ENCODE results near the gene RABAC1. TPM values are rescaled to one million over a fixed set of nuclear protein-coding genes. Genes with fewer than 3 reads are reported as not detected.
"Not testable (repeated sequence)": the region's sequence is repeated elsewhere in the genome, so short reads cannot be mapped to it uniquely, and the experiment has no call there.

Gene RABAC1
- total RNA-seq, 1 experiment from 2014 or later, result 66.3 TPM

DNA sequence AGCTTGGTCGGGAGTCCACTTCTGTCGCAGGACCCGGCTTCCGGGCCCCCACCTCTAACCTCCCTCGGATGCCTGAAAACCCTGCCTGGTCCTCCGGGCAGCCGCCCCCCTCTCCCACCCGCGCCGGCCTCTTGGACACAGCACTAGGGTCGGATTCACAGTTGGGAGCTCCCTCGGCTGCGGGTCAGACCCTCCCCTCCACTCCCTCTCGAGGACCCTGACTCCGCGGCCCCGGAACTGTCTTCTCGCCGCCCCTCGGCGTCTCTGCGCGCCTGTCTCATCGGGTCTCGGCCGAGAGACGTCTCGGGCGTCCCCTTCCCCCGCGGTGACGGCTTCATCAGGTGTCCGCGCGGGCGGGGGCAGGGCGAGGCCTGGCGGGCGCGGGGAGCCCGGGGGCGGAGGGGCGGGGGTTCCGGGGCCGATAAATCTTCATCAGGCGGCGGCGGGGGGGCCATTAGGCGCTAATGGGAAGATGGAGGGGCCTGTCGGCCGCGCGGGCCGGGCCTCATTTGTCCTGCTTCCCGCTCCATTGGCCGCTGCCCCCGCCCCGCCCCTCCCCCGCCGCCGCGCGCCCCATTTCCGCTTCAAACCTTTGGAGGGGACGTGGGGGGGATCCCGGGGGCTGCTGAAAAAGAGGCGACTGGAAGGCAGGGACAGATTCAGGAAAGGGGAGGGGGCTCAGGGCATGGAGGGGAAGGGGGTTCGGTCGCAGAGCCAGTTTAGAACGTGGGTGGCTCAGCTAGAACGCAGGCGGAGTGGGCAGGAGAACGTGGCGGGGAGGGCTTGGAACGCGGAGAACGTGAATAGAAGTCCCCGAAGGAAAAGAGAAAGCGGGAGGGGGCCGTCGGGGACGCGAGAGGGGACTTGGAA lies 19.0 kb downstream of the RABAC1 start (continued):
- TF ChIP-seq EZH2phosphoT487 (IDR thresholded peaks at IDR 0.05; ENCODE audit: borderline replicate concordance) (no peak), RAD21 (IDR thresholded peaks at IDR 0.05; ENCODE audit: low read depth) (no peak), FOSL1 (IDR thresholded peaks at IDR 0.05; ENCODE audit: low read depth) (no peak), MAX (IDR thresholded peaks at IDR 0.05) (no peak)
- TF ChIP-seq, protein P1, sequence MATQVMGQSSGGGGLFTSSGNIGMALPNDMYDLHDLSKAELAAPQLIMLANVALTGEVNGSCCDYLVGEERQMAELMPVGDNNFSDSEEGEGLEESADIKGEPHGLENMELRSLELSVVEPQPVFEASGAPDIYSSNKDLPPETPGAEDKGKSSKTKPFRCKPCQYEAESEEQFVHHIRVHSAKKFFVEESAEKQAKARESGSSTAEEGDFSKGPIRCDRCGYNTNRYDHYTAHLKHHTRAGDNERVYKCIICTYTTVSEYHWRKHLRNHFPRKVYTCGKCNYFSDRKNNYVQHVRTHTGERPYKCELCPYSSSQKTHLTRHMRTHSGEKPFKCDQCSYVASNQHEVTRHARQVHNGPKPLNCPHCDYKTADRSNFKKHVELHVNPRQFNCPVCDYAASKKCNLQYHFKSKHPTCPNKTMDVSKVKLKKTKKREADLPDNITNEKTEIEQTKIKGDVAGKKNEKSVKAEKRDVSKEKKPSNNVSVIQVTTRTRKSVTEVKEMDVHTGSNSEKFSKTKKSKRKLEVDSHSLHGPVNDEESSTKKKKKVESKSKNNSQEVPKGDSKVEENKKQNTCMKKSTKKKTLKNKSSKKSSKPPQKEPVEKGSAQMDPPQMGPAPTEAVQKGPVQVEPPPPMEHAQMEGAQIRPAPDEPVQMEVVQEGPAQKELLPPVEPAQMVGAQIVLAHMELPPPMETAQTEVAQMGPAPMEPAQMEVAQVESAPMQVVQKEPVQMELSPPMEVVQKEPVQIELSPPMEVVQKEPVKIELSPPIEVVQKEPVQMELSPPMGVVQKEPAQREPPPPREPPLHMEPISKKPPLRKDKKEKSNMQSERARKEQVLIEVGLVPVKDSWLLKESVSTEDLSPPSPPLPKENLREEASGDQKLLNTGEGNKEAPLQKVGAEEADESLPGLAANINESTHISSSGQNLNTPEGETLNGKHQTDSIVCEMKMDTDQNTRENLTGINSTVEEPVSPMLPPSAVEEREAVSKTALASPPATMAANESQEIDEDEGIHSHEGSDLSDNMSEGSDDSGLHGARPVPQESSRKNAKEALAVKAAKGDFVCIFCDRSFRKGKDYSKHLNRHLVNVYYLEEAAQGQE (IDR thresholded peaks at IDR 0.05; ENCODE audit: low read depth), result no peak

DNA sequence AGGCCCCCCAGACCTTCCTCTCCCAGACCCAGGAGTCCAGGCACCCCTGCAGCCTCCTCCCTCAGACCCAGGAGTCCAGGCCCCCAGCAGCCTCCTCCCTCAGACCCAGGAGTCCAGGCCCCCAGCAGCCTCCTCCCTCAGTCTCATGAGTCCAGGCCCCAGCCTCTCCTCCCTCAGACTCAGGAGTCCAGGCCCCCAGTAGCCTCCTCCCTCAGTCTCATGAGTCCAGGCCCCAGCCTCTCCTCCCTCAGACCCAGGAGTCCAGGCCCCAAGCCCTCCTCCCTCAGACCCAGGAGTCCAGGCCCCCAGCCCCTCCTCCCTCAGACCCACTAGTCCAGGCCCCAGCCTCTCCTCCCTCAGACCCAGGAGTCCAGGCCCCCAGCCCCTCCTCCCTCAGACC lies 19.9 kb downstream of the RABAC1 start:
- ATAC-seq; H3K4me2 ChIP-seq (ENCODE audit: low read length); RAD21 ChIA-PET (ENCODE audit: low non-redundant PET in 1 of 2, low total read pairs in 2 of 2, uncharacterized antibody in 2 of 2, unreplicated experiment in 2 of 2); DNase-seq (ENCODE audit: low read depth, low spot score); H3K27me3 ChIP-seq (ENCODE audit: insufficient read depth, low read length); H3K9me3 ChIP-seq (ENCODE audit: control insufficient read depth in 1 of 2, insufficient read depth in 1 of 2, low read depth in 1 of 2, low read length in 2 of 2); H3K9me2 ChIP-seq (ENCODE audit: insufficient read depth); intact Hi-C loops (cut with micrococcal nuclease); BruUV-seq (replicated peaks); H2AFZ ChIP-seq (ENCODE audit: low read depth, low read length, poor library complexity, severe bottlenecking); H3K27ac ChIP-seq (ENCODE audit: low read depth, low read length); H3K9ac ChIP-seq (ENCODE audit: low read length); H3K79me2 ChIP-seq (ENCODE audit: insufficient read depth, low read length); POLR2A ChIA-PET; CTCF ChIA-PET; H3K36me3 ChIP-seq (ENCODE audit: control insufficient read depth in 1 of 2, insufficient read depth in 2 of 2, low read length in 2 of 2); H4K20me1 ChIP-seq (ENCODE audit: insufficient read depth); H3K4me3 ChIP-seq (replicated peaks in 1 of 2; ENCODE audit: low read depth in 1 of 2, low read length in 2 of 2): not testable (repeated sequence)
- H3K4me1 ChIP-seq (ENCODE audit: control insufficient read depth in 1 of 2, insufficient read depth in 2 of 2, low read length in 2 of 2), result peaks cover 0 to 10% of the 10 kb centered on the region in 2 experiments; a peak in 2 of 4 replicates

Measured in HCT116 (cell line).